Measurements from ENCODE around the gene CCDC171.

- TF ChIP-seq REST (IDR thresholded peaks at IDR 0.05; ENCODE audit: low read depth), result no peak
- no peak for TF ChIP-seq TCF12 (IDR thresholded peaks at IDR 0.05; ENCODE audit: low read depth)
- TF ChIP-seq RAD21 (IDR thresholded peaks at IDR 0.05; ENCODE audit: low read depth), result no peak
These were observed 211.3 kb downstream of the CCDC171 start for GRCh38 chr9:15764131-15764530.
